ENCODE data around the gene RERE. TPM values are rescaled to one million over a fixed set of nuclear protein-coding genes. Genes with fewer than 3 reads are reported as not detected.

RERE gene
- polyA plus RNA-seq, 1 of the 3 experiments (the other 2 are of a cell fraction), result 8.1 TPM

- Histone ChIP-seq H3K4me3 (ENCODE audit: low read depth in 2 of 2, low read length in 1 of 2) (no peak overlapping the region), H3K4me1 (ENCODE audit: control insufficient read depth in 1 of 2, insufficient read depth in 2 of 2, low read depth in 1 of 2, low read length in 1 of 2) (peaks cover 33 to 39% of the 10 kb centered on the region in 2 experiments; a peak in 3 of 4 replicates), H3K9me2 (no peaks in the 10 kb centered on the region), H3K36me3 (replicated peaks in 1 of 2; ENCODE audit: control insufficient read depth in 1 of 2, insufficient read depth in 2 of 2, low read length in 1 of 2) (no peaks in the 10 kb centered on the region), H3K4me2 (peak overlapping the region; percentile 75; the same call in 1 of the 2 replicates), H3K9me3 (no peaks in the 10 kb centered on the region), H3K9ac (peak overlapping the region; percentile 61; the same call in 1 of the 2 replicates), H3K27me3 (ENCODE audit: insufficient read depth) (no peaks in the 10 kb centered on the region), H3F3A (replicated peaks; ENCODE audit: insufficient read depth) (peaks cover 35% of the 10 kb centered on the region), H3K27ac (ENCODE audit: low read depth in 2 of 2, low read length in 1 of 2) (peak overlapping the region; percentile 37 to 89; a peak in 3 of 4 replicates), H2AFZ (ENCODE audit: low read depth) (no peak overlapping the region), H3K79me2 (ENCODE audit: insufficient read depth) (peaks cover 20% of the 10 kb centered on the region), H4K20me1 (ENCODE audit: insufficient read depth) (no peaks in the 10 kb centered on the region)
- no peak for TF ChIP-seq FOXM1 (IDR thresholded peaks at IDR 0.05; ENCODE audit: low read depth)
- no peak for TF ChIP-seq GATA2 (CRISPR knock-in tag; IDR thresholded peaks at IDR 0.05)
- no peak for TF ChIP-seq GABPA (IDR thresholded peaks at IDR 0.05; ENCODE audit: low read depth)
- no peak for TF ChIP-seq POLR2AphosphoS5 (IDR thresholded peaks at IDR 0.05; ENCODE audit: low read depth, low read length)
- no peak for TF ChIP-seq TAF1 (IDR thresholded peaks at IDR 0.05; ENCODE audit: borderline replicate concordance, low read depth, low read length)
- TF ChIP-seq TCF12 (IDR thresholded peaks at IDR 0.05), result no peak
- no peak for TF ChIP-seq FOXJ3 (CRISPR knock-in tag; IDR thresholded peaks at IDR 0.05)
- TF ChIP-seq RAD21 (IDR thresholded peaks at IDR 0.05; ENCODE audit: low read length), result no peak
- no peak for TF ChIP-seq NRF1 (IDR thresholded peaks at IDR 0.05; ENCODE audit: low read depth, low read length)
- TF ChIP-seq YY1 (IDR thresholded peaks at IDR 0.05; ENCODE audit: low read depth), result no peak
- TF ChIP-seq RFX5 (IDR thresholded peaks at IDR 0.05; ENCODE audit: low read length), result no peak
- TF ChIP-seq MEF2A (IDR thresholded peaks at IDR 0.05; ENCODE audit: borderline replicate concordance, low read depth), result no peak
- TF ChIP-seq RCOR1 (IDR thresholded peaks at IDR 0.05; ENCODE audit: low read length), result no peak
- TF ChIP-seq PBX3 (IDR thresholded peaks at IDR 0.05), result no peak
- no peak for TF ChIP-seq MXI1 (IDR thresholded peaks at IDR 0.05; ENCODE audit: low read depth, low read length)
- TF ChIP-seq FOSL2 (IDR thresholded peaks at IDR 0.05; ENCODE audit: borderline replicate concordance, low read depth), result no peak
- TF ChIP-seq, protein P1, sequence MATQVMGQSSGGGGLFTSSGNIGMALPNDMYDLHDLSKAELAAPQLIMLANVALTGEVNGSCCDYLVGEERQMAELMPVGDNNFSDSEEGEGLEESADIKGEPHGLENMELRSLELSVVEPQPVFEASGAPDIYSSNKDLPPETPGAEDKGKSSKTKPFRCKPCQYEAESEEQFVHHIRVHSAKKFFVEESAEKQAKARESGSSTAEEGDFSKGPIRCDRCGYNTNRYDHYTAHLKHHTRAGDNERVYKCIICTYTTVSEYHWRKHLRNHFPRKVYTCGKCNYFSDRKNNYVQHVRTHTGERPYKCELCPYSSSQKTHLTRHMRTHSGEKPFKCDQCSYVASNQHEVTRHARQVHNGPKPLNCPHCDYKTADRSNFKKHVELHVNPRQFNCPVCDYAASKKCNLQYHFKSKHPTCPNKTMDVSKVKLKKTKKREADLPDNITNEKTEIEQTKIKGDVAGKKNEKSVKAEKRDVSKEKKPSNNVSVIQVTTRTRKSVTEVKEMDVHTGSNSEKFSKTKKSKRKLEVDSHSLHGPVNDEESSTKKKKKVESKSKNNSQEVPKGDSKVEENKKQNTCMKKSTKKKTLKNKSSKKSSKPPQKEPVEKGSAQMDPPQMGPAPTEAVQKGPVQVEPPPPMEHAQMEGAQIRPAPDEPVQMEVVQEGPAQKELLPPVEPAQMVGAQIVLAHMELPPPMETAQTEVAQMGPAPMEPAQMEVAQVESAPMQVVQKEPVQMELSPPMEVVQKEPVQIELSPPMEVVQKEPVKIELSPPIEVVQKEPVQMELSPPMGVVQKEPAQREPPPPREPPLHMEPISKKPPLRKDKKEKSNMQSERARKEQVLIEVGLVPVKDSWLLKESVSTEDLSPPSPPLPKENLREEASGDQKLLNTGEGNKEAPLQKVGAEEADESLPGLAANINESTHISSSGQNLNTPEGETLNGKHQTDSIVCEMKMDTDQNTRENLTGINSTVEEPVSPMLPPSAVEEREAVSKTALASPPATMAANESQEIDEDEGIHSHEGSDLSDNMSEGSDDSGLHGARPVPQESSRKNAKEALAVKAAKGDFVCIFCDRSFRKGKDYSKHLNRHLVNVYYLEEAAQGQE (IDR thresholded peaks at IDR 0.05; ENCODE audit: low read depth, low read length), result no peak
- WGBS (ENCODE audit: low lambda C conversion rate), result 56% methylated on average over 5 of the region's 5 CpGs
- POLR2A ChIA-PET, result no interaction called here
- DNase-seq, result no peak
- CTCF ChIA-PET, result interaction anchor here (1.8 to 2.6 kb wide), 2 partner anchors 13 to 15 kb away, joined by 5 to 14 read pairs; no protein-coding TSS in a partner anchor
These were observed 106.3 kb downstream of the RERE start for GRCh38 chr1:8711151-8711550.

All from SK-N-SH (cell line).